ENCODE data around the gene PAPPA2. TPM values are rescaled to one million over a fixed set of nuclear protein-coding genes. Genes with fewer than 3 reads are reported as not detected.

Gene PAPPA2
- total and polyA plus RNA-seq, 2 donors (not counting 1 experiment from before 2014, with no cell fraction given): 0.24 to 4.1 TPM

DNA sequence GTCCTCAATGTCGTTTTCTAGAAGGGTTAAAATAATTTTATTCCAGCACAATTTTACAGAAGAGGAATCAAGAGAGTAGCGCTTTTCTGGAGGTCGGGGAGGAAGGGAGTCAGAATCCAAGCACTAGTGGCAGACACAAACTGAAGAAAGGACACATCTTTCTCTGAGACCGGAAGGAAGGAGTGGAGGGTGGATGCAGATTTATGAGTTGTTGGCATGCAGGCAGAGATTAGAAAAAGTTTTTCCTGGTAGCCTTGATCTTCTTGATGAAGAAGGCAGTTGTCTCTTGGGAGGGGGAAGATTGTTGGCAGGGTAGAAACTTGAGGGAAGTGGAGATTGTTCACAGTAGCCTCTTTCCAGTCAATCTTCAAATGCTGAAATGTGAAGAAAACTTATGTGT lies 149.8 kb downstream of the PAPPA2 start:
- Histone ChIP-seq H3K4me2 (ENCODE audit: extremely low read depth, insufficient read depth, low read length) (no peak overlapping the region), H3K79me2 (ENCODE audit: control insufficient read depth, insufficient read depth, low read length) (no peaks in the 10 kb centered on the region), H4K20me1 (ENCODE audit: control insufficient read depth, extremely low read depth, insufficient read depth, low read length) (no peaks in the 10 kb centered on the region), H2AFZ (ENCODE audit: low read length) (no peak overlapping the region), H3K9ac (ENCODE audit: insufficient read depth, low read length) (no peak overlapping the region), H3K27ac (ENCODE audit: insufficient read depth, low read length) (no peak overlapping the region), H3K4me1 (ENCODE audit: control insufficient read depth, extremely low read depth, insufficient read depth, low read length) (no peaks in the 10 kb centered on the region), H3K36me3 (ENCODE audit: control insufficient read depth, insufficient read depth, low read length) (no peaks in the 10 kb centered on the region), H3K27me3 (ENCODE audit: control insufficient read depth, insufficient read depth, low read length) (no peaks in the 10 kb centered on the region), H3K9me3 (ENCODE audit: control insufficient read depth, insufficient read depth, low read depth, low read length) (no peaks in the 10 kb centered on the region), H3K4me3 (replicated peaks in 1 of 4; ENCODE audit: control extremely low read depth in 1 of 4, insufficient read depth in 1 of 4, low read depth in 3 of 4, low read length in 4 of 4) (no peak overlapping the region)
- DNase-seq (ENCODE audit: low read depth in 2 of 2): no peak
- no peak for TF ChIP-seq EZH2 (IDR thresholded peaks at IDR 0.05; ENCODE audit: low read length, missing control alignments)
- TF ChIP-seq, protein P1, sequence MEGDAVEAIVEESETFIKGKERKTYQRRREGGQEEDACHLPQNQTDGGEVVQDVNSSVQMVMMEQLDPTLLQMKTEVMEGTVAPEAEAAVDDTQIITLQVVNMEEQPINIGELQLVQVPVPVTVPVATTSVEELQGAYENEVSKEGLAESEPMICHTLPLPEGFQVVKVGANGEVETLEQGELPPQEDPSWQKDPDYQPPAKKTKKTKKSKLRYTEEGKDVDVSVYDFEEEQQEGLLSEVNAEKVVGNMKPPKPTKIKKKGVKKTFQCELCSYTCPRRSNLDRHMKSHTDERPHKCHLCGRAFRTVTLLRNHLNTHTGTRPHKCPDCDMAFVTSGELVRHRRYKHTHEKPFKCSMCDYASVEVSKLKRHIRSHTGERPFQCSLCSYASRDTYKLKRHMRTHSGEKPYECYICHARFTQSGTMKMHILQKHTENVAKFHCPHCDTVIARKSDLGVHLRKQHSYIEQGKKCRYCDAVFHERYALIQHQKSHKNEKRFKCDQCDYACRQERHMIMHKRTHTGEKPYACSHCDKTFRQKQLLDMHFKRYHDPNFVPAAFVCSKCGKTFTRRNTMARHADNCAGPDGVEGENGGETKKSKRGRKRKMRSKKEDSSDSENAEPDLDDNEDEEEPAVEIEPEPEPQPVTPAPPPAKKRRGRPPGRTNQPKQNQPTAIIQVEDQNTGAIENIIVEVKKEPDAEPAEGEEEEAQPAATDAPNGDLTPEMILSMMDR (conservative IDR thresholded peaks at IDR 0.05 in 1 of 2, IDR thresholded peaks at IDR 0.05 in 1 of 2; ENCODE audit: low read depth in 1 of 2, low read length in 2 of 2): no peak

DNA sequence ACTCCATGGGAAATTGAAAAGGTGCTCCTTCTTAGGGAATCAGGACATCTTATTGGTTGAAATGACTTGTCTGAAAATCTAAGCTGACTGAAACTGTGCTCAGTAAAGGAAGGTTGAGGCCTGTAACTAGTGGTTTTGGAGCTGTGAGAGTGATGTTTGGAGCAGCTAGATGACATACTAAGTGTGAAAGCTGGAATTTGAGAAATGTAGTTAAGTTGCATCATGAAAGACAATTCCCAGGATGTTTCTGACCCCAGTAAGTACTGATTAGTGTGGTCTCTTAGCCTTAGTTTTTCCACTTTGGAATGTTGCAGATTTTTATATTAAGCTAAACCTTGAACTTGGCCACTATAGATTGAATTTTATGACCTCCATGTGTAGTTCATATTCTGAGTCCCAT lies 154.9 kb downstream of the PAPPA2 start:
- no peaks in the 10 kb centered on the region for H3K36me3 ChIP-seq (ENCODE audit: control insufficient read depth, insufficient read depth, low read length)
- H3K9ac ChIP-seq (ENCODE audit: insufficient read depth, low read length): no peak overlapping the region
- no peak overlapping the region for H3K4me3 ChIP-seq (replicated peaks in 1 of 4; ENCODE audit: control extremely low read depth in 1 of 4, insufficient read depth in 1 of 4, low read depth in 3 of 4, low read length in 4 of 4)
- no peaks in the 10 kb centered on the region for H3K27me3 ChIP-seq (ENCODE audit: control insufficient read depth, insufficient read depth, low read length)
- no peaks in the 10 kb centered on the region for H3K79me2 ChIP-seq (ENCODE audit: control insufficient read depth, insufficient read depth, low read length)
- no peak overlapping the region for H3K4me2 ChIP-seq (ENCODE audit: extremely low read depth, insufficient read depth, low read length)
- TF ChIP-seq EZH2 (IDR thresholded peaks at IDR 0.05; ENCODE audit: low read length, missing control alignments): no peak
- TF ChIP-seq, protein P1 (conservative IDR thresholded peaks at IDR 0.05 in 1 of 2, IDR thresholded peaks at IDR 0.05 in 1 of 2; ENCODE audit: low read depth in 1 of 2, low read length in 2 of 2): no peak
- H3K9me3 ChIP-seq (ENCODE audit: control insufficient read depth, insufficient read depth, low read depth, low read length): no peaks in the 10 kb centered on the region
- no peak overlapping the region for H2AFZ ChIP-seq (ENCODE audit: low read length)
- H3K4me1 ChIP-seq (ENCODE audit: control insufficient read depth, extremely low read depth, insufficient read depth, low read length): no peaks in the 10 kb centered on the region
- no peak overlapping the region for H3K27ac ChIP-seq (ENCODE audit: insufficient read depth, low read length)
- DNase-seq (ENCODE audit: low read depth in 2 of 2): peak in 1 of 2 donors; percentile 12
- H4K20me1 ChIP-seq (ENCODE audit: control insufficient read depth, extremely low read depth, insufficient read depth, low read length): no peaks in the 10 kb centered on the region

DNA sequence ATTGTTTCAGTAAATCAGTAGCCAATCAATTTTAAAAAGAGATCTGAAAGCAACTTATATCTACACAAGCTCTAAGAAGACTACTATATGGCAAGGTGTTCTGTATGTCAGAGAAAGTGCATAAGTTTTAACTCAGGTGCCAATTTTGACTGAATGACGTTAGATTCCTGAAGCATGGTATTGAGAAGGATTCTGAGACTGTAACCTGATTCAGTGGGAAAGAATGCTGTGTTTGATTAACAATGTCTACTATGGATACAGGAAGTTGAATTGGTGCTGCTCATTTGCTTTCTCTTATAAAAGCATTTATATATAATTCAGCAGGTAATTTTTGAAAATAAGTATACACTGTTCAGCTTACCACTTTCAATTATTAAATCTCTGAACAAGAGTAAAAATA lies 156.3 kb downstream of the PAPPA2 start:
- Histone ChIP-seq H3K27ac (ENCODE audit: insufficient read depth, low read length) (no peak overlapping the region), H3K9me3 (ENCODE audit: control insufficient read depth, insufficient read depth, low read depth, low read length) (no peaks in the 10 kb centered on the region), H3K79me2 (ENCODE audit: control insufficient read depth, insufficient read depth, low read length) (no peaks in the 10 kb centered on the region), H4K20me1 (ENCODE audit: control insufficient read depth, extremely low read depth, insufficient read depth, low read length) (no peaks in the 10 kb centered on the region), H3K4me2 (ENCODE audit: extremely low read depth, insufficient read depth, low read length) (no peak overlapping the region), H3K36me3 (ENCODE audit: control insufficient read depth, insufficient read depth, low read length) (no peaks in the 10 kb centered on the region), H3K4me1 (ENCODE audit: control insufficient read depth, extremely low read depth, insufficient read depth, low read length) (no peaks in the 10 kb centered on the region), H3K4me3 (replicated peaks in 1 of 4; ENCODE audit: control extremely low read depth in 1 of 4, insufficient read depth in 1 of 4, low read depth in 3 of 4, low read length in 4 of 4) (no peak overlapping the region), H3K27me3 (ENCODE audit: control insufficient read depth, insufficient read depth, low read length) (no peaks in the 10 kb centered on the region), H3K9ac (ENCODE audit: insufficient read depth, low read length) (no peak overlapping the region), H2AFZ (ENCODE audit: low read length) (no peak overlapping the region)
- TF ChIP-seq EZH2 (IDR thresholded peaks at IDR 0.05; ENCODE audit: low read length, missing control alignments): no peak
- TF ChIP-seq, protein P1 (conservative IDR thresholded peaks at IDR 0.05 in 1 of 2, IDR thresholded peaks at IDR 0.05 in 1 of 2; ENCODE audit: low read depth in 1 of 2, low read length in 2 of 2): no peak
- no peak for DNase-seq (ENCODE audit: low read depth in 2 of 2)

All from fibroblast of lung (primary cell).